IPS DF 6.9 (cell line): ENCODE results near the gene ADAT3.

Experiments used
- DNase-seq: peaks from one replicate; pipeline ENCODE4 v3.0.0-alpha.2; 2013; ENCODE audit warnings: low read depth, low spot score
- H3K27ac ChIP-seq: one replicate; pipeline ENCODE4 v1.5.1; 2013; ENCODE audit warnings: low read length, control low read depth
- H3K27me3 ChIP-seq: 2 replicates; pipeline ENCODE4 v1.6.1; 2013; ENCODE audit warnings: mild to moderate bottlenecking, low read length; ENCODE audit not compliant: control insufficient read depth, insufficient read depth
- H3K36me3 ChIP-seq: 2 replicates; pipeline ENCODE4 v1.6.1; 2013; ENCODE audit warnings: low read length; ENCODE audit not compliant: control insufficient read depth, insufficient read depth
- H3K4me1 ChIP-seq: 2 replicates; pipeline ENCODE4 v1.6.1; 2013; ENCODE audit warnings: low read length; ENCODE audit not compliant: control insufficient read depth, insufficient read depth
- H3K4me3 ChIP-seq: 2 replicates; pipeline ENCODE4 v1.5.1; 2013; ENCODE audit warnings: mild to moderate bottlenecking, low read length
- H3K9me3 ChIP-seq: 2 replicates; pipeline ENCODE4 v1.6.1; 2013; ENCODE audit warnings: low read length, inconsistent platforms; ENCODE audit not compliant: control insufficient read depth, insufficient read depth
- WGBS: extraction: QIAGEN DNeasy Blood & Tissue Kit; methylation state at CpG from one replicate; pipeline ENCODE4 v1.1.7; 2013; ENCODE audit warnings: mixed read lengths, missing lambda C conversion rate; ENCODE audit not compliant: insufficient read length, insufficient coverage; 5-methylcytosine and 5-hydroxymethylcytosine counted together

The ADAT3 gene

GRCh38 chr19:1956868-1957492 is 51.8 kb downstream of the ADAT3 start:
- H3K4me1 ChIP-seq, result no peaks in the 10 kb centered on the region; the same call in 1 of the 2 replicates
- no peak for DNase-seq
- no CpG with 5 or more reads among the region's 28 CpGs for WGBS

GRCh38 chr19:1957562-1958248 is 52.5 kb downstream of the ADAT3 start:
- no peaks in the 10 kb centered on the region for H3K27me3 ChIP-seq
- no CpG with 5 or more reads among the region's 40 CpGs for WGBS
- DNase-seq, result no peak

More at GRCh38 chr19:1956868-1957492, 51.8 kb downstream of the ADAT3 start:
- no peak overlapping the region for H3K4me3 ChIP-seq
- no peak overlapping the region for H3K27ac ChIP-seq
- no peaks in the 10 kb centered on the region for H3K27me3 ChIP-seq
- H3K9me3 ChIP-seq, result no peaks in the 10 kb centered on the region
- no peaks in the 10 kb centered on the region; the same call in 1 of the 2 replicates for H3K36me3 ChIP-seq

GRCh38 chr19:1959928-1960589 is 54.9 kb downstream of the ADAT3 start:
- Histone ChIP-seq H3K36me3 (peaks cover 2% of the 10 kb centered on the region; the same call in 1 of the 2 replicates), H3K4me3 (no peak overlapping the region), H3K9me3 (no peaks in the 10 kb centered on the region), H3K27me3 (no peaks in the 10 kb centered on the region), H3K4me1 (no peaks in the 10 kb centered on the region; the same call in 1 of the 2 replicates), H3K27ac (no peak overlapping the region)
- no peak for DNase-seq
- no CpG with 5 or more reads among the region's 32 CpGs for whole genome bisulfite sequencing

More at GRCh38 chr19:1957562-1958248, 52.5 kb downstream of the ADAT3 start:
- Histone ChIP-seq H3K9me3 (no peaks in the 10 kb centered on the region), H3K27ac (no peak overlapping the region), H3K4me1 (no peaks in the 10 kb centered on the region; the same call in 1 of the 2 replicates), H3K4me3 (no peak overlapping the region), H3K36me3 (peaks cover under 1% of the 10 kb centered on the region; the same call in 1 of the 2 replicates)

GRCh38 chr19:1961000-1961883 is 56.0 kb downstream of the ADAT3 start:
- no peaks in the 10 kb centered on the region for H3K27me3 ChIP-seq
- no CpG with 5 or more reads among the region's 42 CpGs for WGBS
- H3K9me3 ChIP-seq, result no peaks in the 10 kb centered on the region
- no peaks in the 10 kb centered on the region; the same call in 1 of the 2 replicates for H3K4me1 ChIP-seq
- no peak overlapping the region for H3K27ac ChIP-seq
- H3K4me3 ChIP-seq, result no peak overlapping the region
- no peak for DNase-seq
- H3K36me3 ChIP-seq, result peaks cover 2% of the 10 kb centered on the region; the same call in 1 of the 2 replicates

GRCh38 chr19:1962674-1963073 is 57.5 kb downstream of the ADAT3 start:
- Histone ChIP-seq H3K27me3 (no peaks in the 10 kb centered on the region), H3K36me3 (peaks cover 2% of the 10 kb centered on the region; the same call in 1 of the 2 replicates), H3K9me3 (no peaks in the 10 kb centered on the region), H3K4me3 (no peak overlapping the region), H3K4me1 (no peaks in the 10 kb centered on the region; the same call in 1 of the 2 replicates), H3K27ac (no peak overlapping the region)
- DNase-seq, result no peak
- no CpG with 5 or more reads among the region's 23 CpGs for WGBS
